ENCODE measurements around the gene BTD. TPM values are rescaled to one million over a fixed set of nuclear protein-coding genes. Genes with fewer than 3 reads are reported as not detected.

Gene BTD
- polyA plus RNA-seq, 1 donor (not counting 4 experiments of a cell fraction or from before 2014, with no cell fraction given), result 12.0 TPM

GRCh38 chr3:15651396-15651795 is 49.9 kb downstream of the BTD start:
- H4K20me1 ChIP-seq (ENCODE audit: control insufficient read depth, extremely low read depth, insufficient read depth, low read length), result no peaks in the 10 kb centered on the region
- H2AFZ ChIP-seq (ENCODE audit: control insufficient read depth, low read length), result no peak overlapping the region
- DNase-seq (ENCODE audit: low read depth, low spot score) (no peak), FAIRE-seq (no peak)
- no peak overlapping the region for H3K4me2 ChIP-seq (ENCODE audit: control insufficient read depth, extremely low read depth, insufficient read depth, low read depth, low read length)
- no peaks in the 10 kb centered on the region for H3K9me1 ChIP-seq (ENCODE audit: control insufficient read depth, extremely low read depth, insufficient read depth, low read length)
- peaks cover 5% of the 10 kb centered on the region for H3K9me3 ChIP-seq (ENCODE audit: control insufficient read depth, low read depth, low read length)
- H3K36me3 ChIP-seq (ENCODE audit: control insufficient read depth in 2 of 2, extremely low read depth in 1 of 2, insufficient read depth in 2 of 2, low read length in 2 of 2), result no peaks in the 10 kb centered on the region
- dilution Hi-C loops (cut with MboI; ENCODE audit: extremely low pct_ligation_motif_present, low sequenced_read_pairs), result no loop called here
- no peaks in the 10 kb centered on the region for H3K79me2 ChIP-seq (ENCODE audit: control insufficient read depth, insufficient read depth, low read length)
- no peak overlapping the region for H3K9ac ChIP-seq (ENCODE audit: control insufficient read depth, extremely low read depth, insufficient read depth, low read length)
- no peak for TF ChIP-seq EZH2 (IDR thresholded peaks at IDR 0.05; ENCODE audit: low read length)
- no peak for TF ChIP-seq CTCF (optimal IDR thresholded peaks at IDR 0.05 in 1 of 3, IDR thresholded peaks at IDR 0.05 in 1 of 3, conservative IDR thresholded peaks at IDR 0.05 in 1 of 3; ENCODE audit: extremely low read depth in 1 of 3, insufficient read depth in 2 of 3, low read length in 3 of 3)
- no peak overlapping the region for H3K27ac ChIP-seq (ENCODE audit: control insufficient read depth, insufficient read depth, low read length)
- no peaks in the 10 kb centered on the region for H3K27me3 ChIP-seq (ENCODE audit: control insufficient read depth, extremely low read depth, insufficient read depth, low read length)
- peaks cover 24% of the 10 kb centered on the region for H3K4me1 ChIP-seq (ENCODE audit: control insufficient read depth, extremely low read depth, insufficient read depth, low read length)
- H3K4me3 ChIP-seq (ENCODE audit: control insufficient read depth in 2 of 3, extremely low read depth in 1 of 3, insufficient read depth in 2 of 3, low read depth in 1 of 3, low read length in 3 of 3), result no peak overlapping the region

GRCh38 chr3:15653321-15653720 is 51.8 kb downstream of the BTD start:
- Histone ChIP-seq H3K9me1 (ENCODE audit: control insufficient read depth, extremely low read depth, insufficient read depth, low read length) (no peaks in the 10 kb centered on the region), H3K27ac (ENCODE audit: control insufficient read depth, insufficient read depth, low read length) (no peak overlapping the region), H3K9ac (ENCODE audit: control insufficient read depth, extremely low read depth, insufficient read depth, low read length) (no peak overlapping the region), H3K4me3 (ENCODE audit: control insufficient read depth in 2 of 3, extremely low read depth in 1 of 3, insufficient read depth in 2 of 3, low read depth in 1 of 3, low read length in 3 of 3) (no peak overlapping the region), H4K20me1 (ENCODE audit: control insufficient read depth, extremely low read depth, insufficient read depth, low read length) (no peaks in the 10 kb centered on the region), H3K36me3 (ENCODE audit: control insufficient read depth in 2 of 2, extremely low read depth in 1 of 2, insufficient read depth in 2 of 2, low read length in 2 of 2) (no peaks in the 10 kb centered on the region), H3K9me3 (ENCODE audit: control insufficient read depth, low read depth, low read length) (peaks cover 9% of the 10 kb centered on the region), H2AFZ (ENCODE audit: control insufficient read depth, low read length) (no peak overlapping the region), H3K4me1 (ENCODE audit: control insufficient read depth, extremely low read depth, insufficient read depth, low read length) (peaks cover 5% of the 10 kb centered on the region), H3K27me3 (ENCODE audit: control insufficient read depth, extremely low read depth, insufficient read depth, low read length) (no peaks in the 10 kb centered on the region), H3K79me2 (ENCODE audit: control insufficient read depth, insufficient read depth, low read length) (no peaks in the 10 kb centered on the region), H3K4me2 (ENCODE audit: control insufficient read depth, extremely low read depth, insufficient read depth, low read depth, low read length) (no peak overlapping the region)
- dilution Hi-C loops (cut with MboI; ENCODE audit: extremely low pct_ligation_motif_present, low sequenced_read_pairs), result no loop called here
- no peak for DNase-seq (ENCODE audit: low read depth, low spot score)
- TF ChIP-seq EZH2 (IDR thresholded peaks at IDR 0.05; ENCODE audit: low read length) (no peak), CTCF (optimal IDR thresholded peaks at IDR 0.05 in 1 of 3, IDR thresholded peaks at IDR 0.05 in 1 of 3, conservative IDR thresholded peaks at IDR 0.05 in 1 of 3; ENCODE audit: extremely low read depth in 1 of 3, insufficient read depth in 2 of 3, low read length in 3 of 3) (no peak)
- no peak for FAIRE-seq
